Muscle of back (tissue), 13 donors: Measurements from ENCODE around the gene SPSB2. TPM values are rescaled to one million over a fixed set of nuclear protein-coding genes. Genes with fewer than 3 reads are reported as not detected.
"Not testable (repeated sequence)": the region's sequence is repeated elsewhere in the genome, so short reads cannot be mapped to it uniquely, and the experiment has no call there.

ENCODE experiments used
- DNase-seq, 3 donors: peaks; one replicate each; pipeline versions ENCODE4 v3.0.0 to v3.0.0-alpha.2; 2013
- long read RNA-seq, 9 donors: transcript quantifications; one replicate each; lab custom pipeline, GENCODE V29; 2026
- polyA plus RNA-seq, 10 donors: library from polyadenylated mRNA; unstranded; fragments of 120-200 nt; gene quantifications; one replicate each; pipeline ENCODE4 v1.2.1, GENCODE V29; 2013; ENCODE audit not compliant: insufficient read length in 10 of 10

The SPSB2 gene
- 1 to 10 TPM; 2.5 to 7.0 (median 5.7) TPM for polyA plus RNA-seq
- long read RNA-seq, donor 1, result 0 reads
- long read RNA-seq, donor 2, partial matches to known transcripts, result 0 of 2 reads
- long read RNA-seq, donor 2, other reads (novel, unspliced or antisense), result 0 of 2 reads
- long read RNA-seq, donor 3, result 0 reads
- long read RNA-seq, donor 4, result 0 reads
- long read RNA-seq, donor 5, result 0 reads
- long read RNA-seq, donor 6, result 0 reads
- long read RNA-seq, donor 7, partial matches to known transcripts, result 120 of 121 reads
- long read RNA-seq, donor 7, other reads (novel, unspliced or antisense), result 0 of 121 reads
- long read RNA-seq, donor 8, partial matches to known transcripts, result 0 of 2 reads
- long read RNA-seq, donor 8, other reads (novel, unspliced or antisense), result 0 of 2 reads
- long read RNA-seq, donor 9, result 0 reads

DNA sequence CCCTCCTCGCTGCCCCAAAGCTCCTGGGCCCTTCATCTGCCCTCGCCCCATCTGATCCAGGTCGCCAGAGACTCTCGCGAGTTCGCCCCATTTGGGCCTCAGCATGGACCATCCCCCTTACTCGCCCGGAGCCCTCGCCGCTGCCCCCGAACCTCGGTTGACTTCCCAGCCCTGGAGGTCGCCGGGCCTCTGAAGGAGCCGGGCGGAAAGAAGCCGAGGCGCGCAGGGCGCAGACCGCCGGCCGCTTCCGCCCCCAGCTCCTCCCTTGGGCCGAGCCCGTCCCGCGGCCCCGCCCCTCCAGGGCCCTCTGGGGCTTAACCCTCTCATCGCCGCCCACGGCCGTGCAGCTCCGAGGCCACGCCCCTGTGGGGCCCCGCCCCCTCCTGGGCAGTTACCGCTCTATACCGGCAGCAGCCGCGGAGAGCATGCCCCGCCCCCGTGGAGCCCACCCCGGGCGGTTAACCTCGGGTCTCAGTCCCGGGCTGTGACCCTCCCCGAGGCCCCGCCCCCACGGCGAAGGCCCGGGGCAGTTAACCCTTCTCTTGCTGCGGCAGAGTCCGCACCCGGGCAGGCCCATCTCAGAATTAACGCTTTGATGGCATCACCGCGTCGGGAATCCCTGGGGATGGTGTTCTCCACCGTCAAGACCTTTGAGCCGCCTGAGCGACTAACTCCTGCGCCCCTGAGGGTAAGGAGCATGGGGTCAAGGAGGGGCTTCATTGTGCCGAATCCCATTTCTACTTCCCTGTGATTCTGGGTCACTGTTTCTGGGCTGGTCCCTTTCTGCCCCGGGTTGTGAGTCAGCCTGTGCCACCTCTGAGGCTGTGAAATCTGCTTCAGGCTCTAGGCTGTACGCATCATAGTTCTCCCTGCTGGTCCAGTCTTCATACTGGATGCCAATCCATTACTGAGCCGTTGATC is at the start of gene SPSB2:
Gene SPSB2, minus strand, starts transcription at position 210 of the 921 bp plus-strand sequence. CDS start 402 bp downstream, outside the sequence.
- peak; percentile 93 to 98 (median 97) for DNase-seq

DNA sequence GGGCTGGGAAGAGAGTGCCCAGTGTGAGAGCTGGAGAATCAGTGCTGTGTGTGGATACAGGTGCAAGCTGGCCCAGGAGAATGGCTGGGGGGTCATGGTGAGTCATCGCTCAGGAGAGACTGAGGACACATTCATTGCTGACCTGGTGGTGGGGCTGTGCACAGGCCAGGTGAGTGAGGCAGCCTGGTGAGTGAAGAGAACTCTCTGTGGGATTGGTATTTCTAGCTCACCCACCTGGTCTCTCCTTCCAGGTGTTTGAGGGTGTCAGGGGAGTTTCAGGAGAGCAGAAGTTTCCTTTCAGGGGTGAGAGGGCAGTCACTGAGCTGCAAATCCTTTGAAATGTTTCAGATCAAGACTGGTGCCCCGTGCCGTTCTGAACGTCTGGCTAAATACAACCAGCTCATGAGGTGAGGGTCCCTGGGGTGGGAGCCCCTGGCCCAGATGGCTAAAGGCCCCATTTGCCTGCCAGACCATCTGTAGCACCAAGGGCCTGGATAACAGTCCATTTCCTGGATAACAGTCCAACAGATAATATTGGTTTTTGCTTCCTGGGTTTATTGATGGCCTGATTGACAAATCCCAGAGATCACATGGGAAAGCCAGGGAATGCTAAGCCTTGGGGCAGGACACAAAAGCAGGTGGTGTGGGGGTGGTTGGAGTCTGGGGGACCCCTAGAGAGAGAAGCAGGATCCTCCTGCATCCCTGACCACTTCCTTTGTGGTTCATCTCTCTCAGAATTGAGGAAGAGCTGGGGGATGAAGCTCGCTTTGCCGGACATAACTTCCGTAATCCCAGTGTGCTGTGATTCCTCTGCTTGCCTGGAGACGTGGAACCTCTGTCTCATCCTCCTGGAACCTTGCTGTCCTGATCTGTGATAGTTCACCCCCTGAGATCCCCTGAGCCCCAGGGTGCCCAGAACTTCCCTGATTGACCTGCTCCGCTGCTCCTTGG is 49.2 kb upstream of the SPSB2 start:
- DNase-seq, result no peak

DNA sequence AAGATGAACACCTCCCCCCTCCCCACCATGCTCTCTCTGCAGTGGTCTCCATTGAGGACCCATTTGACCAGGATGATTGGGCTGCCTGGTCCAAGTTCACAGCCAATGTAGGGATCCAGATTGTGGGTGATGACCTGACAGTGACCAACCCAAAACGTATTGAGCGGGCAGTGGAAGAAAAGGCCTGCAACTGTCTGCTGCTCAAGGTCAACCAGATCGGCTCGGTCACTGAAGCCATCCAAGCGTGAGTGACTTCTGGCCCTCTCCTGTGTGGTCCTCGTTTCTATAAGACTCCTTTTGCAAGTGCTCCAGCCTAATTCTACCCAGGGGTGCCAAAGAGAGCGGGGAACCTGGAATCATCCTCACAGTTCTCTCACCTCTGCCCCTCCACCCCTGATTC is 48.4 kb upstream of the SPSB2 start:
- DNase-seq, result no peak

- no peak for DNase-seq
Measured at GRCh38 chr12:6919588-6919987, 46.5 kb upstream of the SPSB2 start.

GRCh38 chr12:6917491-6918231 is 44.6 kb upstream of the SPSB2 start:
- DNase-seq, result no peak

- DNase-seq, result no peak
Measured at GRCh38 chr12:6916426-6917200, 43.5 kb upstream of the SPSB2 start.

GRCh38 chr12:6915789-6916285 is 42.7 kb upstream of the SPSB2 start:
- DNase-seq, result no peak

- DNase-seq, result no peak
Measured at GRCh38 chr12:6914947-6915788, 42.1 kb upstream of the SPSB2 start.

- DNase-seq, result peak in 1 of 3 donors; percentile 87
Measured at GRCh38 chr12:6914246-6914946, 41.3 kb upstream of the SPSB2 start, which contains the start of gene ENO2. Gene ENO2, plus strand, starts transcription at chr12:6914580. Its CDS starts 1,253 bp downstream, at chr12:6915833.

DNA sequence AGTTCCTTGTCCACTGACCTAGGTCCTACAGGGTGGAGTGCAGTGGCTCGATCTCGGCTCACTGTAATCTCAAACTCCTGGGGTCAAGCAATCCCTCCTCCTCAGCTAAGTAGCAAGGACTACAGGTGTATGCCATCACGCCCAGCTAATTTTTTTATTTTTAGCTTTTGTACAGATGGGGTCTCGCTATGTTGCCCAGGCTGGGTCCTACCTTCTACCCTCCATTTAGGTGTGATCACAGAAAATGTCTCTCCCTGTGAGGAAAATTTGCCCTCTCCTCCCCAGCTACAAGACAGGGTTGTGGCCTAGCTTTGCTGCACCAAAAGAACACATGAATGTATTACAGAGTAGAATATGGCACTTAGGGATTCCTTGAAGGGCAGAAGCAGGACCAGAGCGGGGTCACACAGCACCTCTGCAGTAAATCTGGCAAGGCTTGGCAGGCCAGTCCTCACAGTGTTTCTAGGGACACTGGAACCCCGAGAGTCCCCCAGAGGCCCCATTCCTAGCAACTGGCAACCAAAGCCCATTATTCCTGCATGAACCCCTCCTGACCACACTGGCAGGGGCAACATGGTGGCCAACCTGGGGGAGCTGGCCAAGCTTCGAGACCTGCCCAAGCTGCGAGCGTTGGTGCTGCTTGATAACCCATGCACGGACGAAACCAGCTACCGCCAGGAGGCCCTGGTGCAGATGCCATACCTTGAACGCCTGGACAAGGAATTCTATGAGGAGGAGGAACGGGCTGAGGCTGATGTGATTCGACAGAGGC is 39.2 kb upstream of the SPSB2 start:
- DNase-seq, result no peak

DNA sequence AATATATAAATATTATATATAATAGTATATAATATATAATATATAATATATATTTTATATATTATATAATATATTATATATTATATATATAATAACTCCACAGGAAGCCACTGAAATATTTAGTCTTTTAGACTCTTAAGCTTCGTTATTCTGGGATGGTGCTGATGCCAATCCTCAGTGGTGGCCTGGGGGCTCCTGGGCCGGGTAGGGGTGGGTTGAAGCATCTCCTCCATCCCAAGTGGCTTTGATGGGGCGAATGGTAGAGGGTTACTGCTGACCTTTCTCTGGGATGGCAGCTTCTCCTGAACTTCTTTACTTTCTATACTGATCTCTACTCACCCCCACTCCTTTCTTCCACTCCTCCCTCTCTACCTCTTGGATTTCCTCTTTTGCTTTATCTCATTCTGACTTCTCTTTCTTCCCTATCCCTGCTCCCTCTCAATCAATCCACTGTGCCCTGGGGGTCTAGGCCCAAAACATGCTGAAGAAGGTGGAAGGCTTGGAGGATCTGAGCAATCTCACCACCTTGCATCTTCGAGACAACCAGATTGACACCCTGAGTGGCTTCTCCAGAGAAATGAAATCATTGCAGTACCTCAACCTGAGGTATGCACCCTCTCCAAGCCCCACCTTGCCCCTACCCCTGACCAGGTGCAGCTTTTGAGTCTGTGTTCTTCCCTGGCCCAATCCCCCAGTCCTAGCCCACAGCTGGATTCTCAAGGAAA is 36.5 kb upstream of the SPSB2 start:
- no peak for DNase-seq

GRCh38 chr12:6908141-6908540 is 35.0 kb upstream of the SPSB2 start:
- DNase-seq, result not testable (repeated sequence)

GRCh38 chr12:6905414-6906040 is 32.4 kb upstream of the SPSB2 start:
- DNase-seq, result no peak

DNA sequence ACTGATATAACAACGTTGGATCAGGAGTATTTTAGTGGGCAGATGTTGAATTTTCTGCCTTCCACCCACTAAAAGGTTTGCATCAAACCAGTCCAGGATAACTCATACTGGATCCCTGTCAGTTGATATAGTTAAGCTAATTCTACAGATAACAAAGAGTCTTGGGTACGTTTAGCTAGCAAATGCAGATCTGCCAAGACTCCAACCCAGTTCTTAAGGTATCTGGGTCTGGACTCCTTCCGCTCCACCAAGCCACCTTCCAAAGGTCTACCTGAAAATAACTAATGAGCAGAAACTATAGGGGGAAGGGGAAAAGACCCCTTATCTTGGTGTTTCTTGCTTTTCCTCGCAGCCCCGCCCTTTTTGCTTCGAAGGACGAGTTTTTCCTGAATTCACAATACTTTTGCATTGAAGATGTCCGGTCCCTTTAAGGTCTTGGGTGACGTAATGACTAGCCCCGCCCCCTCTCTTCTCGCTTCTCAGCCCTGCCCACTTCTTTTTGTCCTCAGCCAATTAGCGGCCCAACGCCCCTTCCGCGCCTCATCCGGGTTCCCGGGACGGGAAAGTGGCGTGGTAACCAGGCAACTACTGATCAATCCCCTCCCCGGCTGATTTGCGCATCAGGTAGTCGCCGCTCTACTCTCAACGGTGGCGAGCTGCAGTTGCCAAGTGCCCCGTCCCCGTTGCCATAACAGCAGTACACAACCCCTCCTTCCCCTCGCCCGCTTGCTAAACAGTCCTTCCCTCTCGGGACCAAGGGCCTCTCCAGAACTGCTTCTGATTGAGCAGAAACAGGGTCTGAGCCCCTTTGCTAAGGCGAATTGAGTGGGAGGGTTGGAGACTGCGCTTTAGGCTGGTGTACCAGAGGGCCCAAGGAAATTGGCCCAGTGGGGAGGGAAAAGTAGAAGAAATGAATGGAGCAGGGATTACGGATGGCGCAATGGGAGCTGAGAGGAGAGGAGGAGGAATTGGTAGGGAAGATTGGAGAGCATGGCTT is 31.5 kb upstream of the SPSB2 start, which contains the start of gene LRRC23:
Gene LRRC23, plus strand, starts transcription at position 543 of the 997 bp plus-strand sequence. CDS start 812 bp downstream, outside the sequence.
- peak; percentile 96 to 98 (median 97) for DNase-seq
